HG03097 (cell line): ENCODE measurements around the gene PCBP4.
"Not testable (repeated sequence)": the region's sequence is repeated elsewhere in the genome, so short reads cannot be mapped to it uniquely, and the experiment has no call there.

Experiments
- ATAC-seq: cut with Tn5 transposase; IDR thresholded peaks from one replicate; pipeline ENCODE4 v1.9.1; 2021; ENCODE audit not compliant: unreplicated experiment, low FRiP score

The PCBP4 gene

GRCh38 chr3:51928981-51929380, 38.3 kb downstream of the PCBP4 start:
- not testable (repeated sequence) for ATAC-seq

GRCh38 chr3:51928438-51928837, 38.8 kb downstream of the PCBP4 start:
- no peak for ATAC-seq

GRCh38 chr3:51927061-51927977, 39.9 kb downstream of the PCBP4 start:
- no peak for ATAC-seq

GRCh38 chr3:51921081-51921578, 46.1 kb downstream of the PCBP4 start:
- ATAC-seq, result no peak

DNA sequence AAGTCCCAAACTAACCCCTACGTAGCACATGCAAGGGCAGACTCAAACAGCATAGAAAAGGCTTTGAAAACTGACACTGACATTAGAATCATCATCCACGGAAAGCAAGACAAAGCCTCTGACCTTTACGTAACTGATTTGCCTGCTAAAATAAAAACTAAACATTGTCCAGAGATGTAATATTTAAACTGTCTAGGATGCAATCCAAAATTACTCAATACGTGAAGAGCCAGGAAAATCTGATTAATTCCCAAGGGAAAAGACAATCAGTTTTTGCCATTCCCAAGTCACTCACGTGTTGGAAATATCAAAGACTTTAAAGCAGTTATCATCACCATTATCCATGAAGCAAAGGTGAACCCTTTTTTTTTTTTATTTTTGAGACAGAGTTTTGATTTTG, 50.8 kb downstream of the PCBP4 start:
- no peak for ATAC-seq

DNA sequence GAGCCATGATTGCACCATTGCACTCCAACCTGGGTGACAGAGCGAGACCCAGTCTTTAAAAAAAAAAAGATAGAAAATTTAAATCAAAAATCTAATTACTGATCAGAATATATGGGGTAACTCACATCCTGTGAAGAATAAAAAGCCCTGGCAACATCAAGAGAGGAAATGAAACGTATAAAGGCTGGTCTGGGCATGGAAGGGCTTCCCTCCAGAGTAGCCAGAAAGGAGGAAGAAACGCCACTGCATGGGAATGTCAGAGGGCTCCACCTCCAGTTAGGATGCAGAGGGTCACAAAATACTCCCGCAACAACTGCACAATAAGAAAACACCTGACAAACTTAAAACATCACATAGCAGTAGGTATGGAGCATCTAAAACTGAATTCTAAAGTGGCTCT, 59.2 kb downstream of the PCBP4 start:
- no peak for ATAC-seq
